ENCODE measurements around the gene IVD.

IVD gene

GRCh38 chr15:40428185-40428584, 22.6 kb downstream of the IVD start:
- Histone ChIP-seq H3K36me3 (ENCODE audit: insufficient read depth, insufficient read length, low read length) (no peaks in the 10 kb centered on the region), H3K9me3 (ENCODE audit: insufficient read depth, low read length) (no peaks in the 10 kb centered on the region), H3K27me3 (ENCODE audit: insufficient read depth, insufficient read length) (no peaks in the 10 kb centered on the region), H3K4me1 (ENCODE audit: insufficient read depth, insufficient read length) (peaks cover 9% of the 10 kb centered on the region), H3K4me3 (ENCODE audit: insufficient read length, low read depth) (no peak overlapping the region), H3K9ac (ENCODE audit: insufficient read length, low read depth) (no peak overlapping the region)
- DNase-seq (ENCODE audit: low read depth, low spot score), result no peak
- TF ChIP-seq SUZ12 (IDR thresholded peaks at IDR 0.05; ENCODE audit: extremely low read depth, insufficient read depth, insufficient read length) (no peak), ZNF274 (IDR thresholded peaks at IDR 0.05; ENCODE audit: low read depth, low read length) (no peak), YY1 (IDR thresholded peaks at IDR 0.05; ENCODE audit: insufficient read depth, insufficient read length) (no peak)

GRCh38 chr15:40429068-40429710, 23.6 kb downstream of the IVD start:
- H3K4me3 ChIP-seq (ENCODE audit: insufficient read length, low read depth), result no peak overlapping the region
- no peaks in the 10 kb centered on the region for H3K27me3 ChIP-seq (ENCODE audit: insufficient read depth, insufficient read length)
- no peaks in the 10 kb centered on the region for H3K36me3 ChIP-seq (ENCODE audit: insufficient read depth, insufficient read length, low read length)
- TF ChIP-seq YY1 (IDR thresholded peaks at IDR 0.05; ENCODE audit: insufficient read depth, insufficient read length), result no peak
- TF ChIP-seq SUZ12 (IDR thresholded peaks at IDR 0.05; ENCODE audit: extremely low read depth, insufficient read depth, insufficient read length), result no peak
- TF ChIP-seq ZNF274 (IDR thresholded peaks at IDR 0.05; ENCODE audit: low read depth, low read length), result no peak
- H3K9ac ChIP-seq (ENCODE audit: insufficient read length, low read depth), result no peak overlapping the region
- no peak for DNase-seq (ENCODE audit: low read depth, low spot score)
- peaks cover 9% of the 10 kb centered on the region for H3K4me1 ChIP-seq (ENCODE audit: insufficient read depth, insufficient read length)
- no peaks in the 10 kb centered on the region for H3K9me3 ChIP-seq (ENCODE audit: insufficient read depth, low read length)

- TF ChIP-seq SUZ12 (IDR thresholded peaks at IDR 0.05; ENCODE audit: extremely low read depth, insufficient read depth, insufficient read length), result no peak
- no peak for TF ChIP-seq ZNF274 (IDR thresholded peaks at IDR 0.05; ENCODE audit: low read depth, low read length)
- no peak for TF ChIP-seq YY1 (IDR thresholded peaks at IDR 0.05; ENCODE audit: insufficient read depth, insufficient read length)
- no peak for DNase-seq (ENCODE audit: low read depth, low spot score)
- peaks cover 9% of the 10 kb centered on the region for H3K4me1 ChIP-seq (ENCODE audit: insufficient read depth, insufficient read length)
- peaks cover 8% of the 10 kb centered on the region for H3K27me3 ChIP-seq (ENCODE audit: insufficient read depth, insufficient read length)
- H3K9ac ChIP-seq (ENCODE audit: insufficient read length, low read depth), result no peak overlapping the region
- no peak overlapping the region for H3K4me3 ChIP-seq (ENCODE audit: insufficient read length, low read depth)
- no peaks in the 10 kb centered on the region for H3K36me3 ChIP-seq (ENCODE audit: insufficient read depth, insufficient read length, low read length)
- H3K9me3 ChIP-seq (ENCODE audit: insufficient read depth, low read length), result no peaks in the 10 kb centered on the region
Observed at GRCh38 chr15:40430271-40430805, 24.7 kb downstream of the IVD start.

- H3K9me3 ChIP-seq (ENCODE audit: insufficient read depth, low read length), result no peaks in the 10 kb centered on the region
- no peak for TF ChIP-seq SUZ12 (IDR thresholded peaks at IDR 0.05; ENCODE audit: extremely low read depth, insufficient read depth, insufficient read length)
- TF ChIP-seq ZNF274 (IDR thresholded peaks at IDR 0.05; ENCODE audit: low read depth, low read length), result no peak
- no peak for TF ChIP-seq YY1 (IDR thresholded peaks at IDR 0.05; ENCODE audit: insufficient read depth, insufficient read length)
- no peak overlapping the region for H3K4me3 ChIP-seq (ENCODE audit: insufficient read length, low read depth)
- DNase-seq (ENCODE audit: low read depth, low spot score), result no peak
- no peaks in the 10 kb centered on the region for H3K36me3 ChIP-seq (ENCODE audit: insufficient read depth, insufficient read length, low read length)
- H3K27me3 ChIP-seq (ENCODE audit: insufficient read depth, insufficient read length), result peaks cover 21% of the 10 kb centered on the region
- peak overlapping the region; percentile 83 for H3K9ac ChIP-seq (ENCODE audit: insufficient read length, low read depth)
- peaks cover 17% of the 10 kb centered on the region for H3K4me1 ChIP-seq (ENCODE audit: insufficient read depth, insufficient read length)
Observed at GRCh38 chr15:40435023-40435709, 29.6 kb downstream of the IVD start.

GRCh38 chr15:40435710-40436089, 30.1 kb downstream of the IVD start:
- DNase-seq (ENCODE audit: low read depth, low spot score), result no peak

GRCh38 chr15:40436116-40436891, 30.7 kb downstream of the IVD start:
- H3K36me3 ChIP-seq (ENCODE audit: insufficient read depth, insufficient read length, low read length), result no peaks in the 10 kb centered on the region
- H3K27me3 ChIP-seq (ENCODE audit: insufficient read depth, insufficient read length), result peaks cover 21% of the 10 kb centered on the region
- no peak for DNase-seq (ENCODE audit: low read depth, low spot score)
- H3K9ac ChIP-seq (ENCODE audit: insufficient read length, low read depth), result peak overlapping the region; percentile 83
- no peak for TF ChIP-seq ZNF274 (IDR thresholded peaks at IDR 0.05; ENCODE audit: low read depth, low read length)
- TF ChIP-seq YY1 (IDR thresholded peaks at IDR 0.05; ENCODE audit: insufficient read depth, insufficient read length), result no peak
- TF ChIP-seq SUZ12 (IDR thresholded peaks at IDR 0.05; ENCODE audit: extremely low read depth, insufficient read depth, insufficient read length), result no peak
- H3K4me3 ChIP-seq (ENCODE audit: insufficient read length, low read depth), result peak overlapping the region; percentile 53
- peaks cover 16% of the 10 kb centered on the region for H3K4me1 ChIP-seq (ENCODE audit: insufficient read depth, insufficient read length)
- no peaks in the 10 kb centered on the region for H3K9me3 ChIP-seq (ENCODE audit: insufficient read depth, low read length)

More at GRCh38 chr15:40435710-40436089, 30.1 kb downstream of the IVD start:
- peaks cover 21% of the 10 kb centered on the region for H3K27me3 ChIP-seq (ENCODE audit: insufficient read depth, insufficient read length)
- no peaks in the 10 kb centered on the region for H3K9me3 ChIP-seq (ENCODE audit: insufficient read depth, low read length)
- peak overlapping the region; percentile 83 for H3K9ac ChIP-seq (ENCODE audit: insufficient read length, low read depth)
- peak overlapping the region; percentile 53 for H3K4me3 ChIP-seq (ENCODE audit: insufficient read length, low read depth)
- no peaks in the 10 kb centered on the region for H3K36me3 ChIP-seq (ENCODE audit: insufficient read depth, insufficient read length, low read length)
- peaks cover 16% of the 10 kb centered on the region for H3K4me1 ChIP-seq (ENCODE audit: insufficient read depth, insufficient read length)
- no peak for TF ChIP-seq YY1 (IDR thresholded peaks at IDR 0.05; ENCODE audit: insufficient read depth, insufficient read length)
- TF ChIP-seq SUZ12 (IDR thresholded peaks at IDR 0.05; ENCODE audit: extremely low read depth, insufficient read depth, insufficient read length), result no peak
- no peak for TF ChIP-seq ZNF274 (IDR thresholded peaks at IDR 0.05; ENCODE audit: low read depth, low read length)

Data from NT2/D1 (cell line).